ENCODE data around the gene TSPAN18.

TSPAN18 gene

DNA sequence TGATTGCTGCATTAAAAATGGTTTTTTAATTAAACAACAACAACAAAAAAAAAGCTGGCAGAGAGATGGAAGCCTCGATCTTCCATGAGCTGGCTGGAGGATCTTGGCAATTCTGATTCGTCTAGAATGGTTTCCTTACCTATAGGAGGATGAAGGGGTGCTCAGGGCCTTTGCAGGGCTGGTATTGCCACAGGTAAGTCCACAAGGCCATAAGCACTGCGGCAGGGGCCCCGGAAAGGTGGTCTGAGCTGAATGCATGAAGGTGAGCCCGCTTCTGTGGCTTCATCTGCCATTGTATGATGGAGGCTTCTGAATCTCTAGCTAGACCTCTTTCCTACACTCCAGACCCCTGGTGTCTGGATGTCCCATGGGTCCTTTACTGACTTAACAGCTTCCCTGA lies 101.5 kb downstream of the TSPAN18 start:
- DNase-seq, result no peak

- no peak for DNase-seq
These were observed 103.1 kb downstream of the TSPAN18 start for GRCh38 chr11:44829838-44830237.

DNA sequence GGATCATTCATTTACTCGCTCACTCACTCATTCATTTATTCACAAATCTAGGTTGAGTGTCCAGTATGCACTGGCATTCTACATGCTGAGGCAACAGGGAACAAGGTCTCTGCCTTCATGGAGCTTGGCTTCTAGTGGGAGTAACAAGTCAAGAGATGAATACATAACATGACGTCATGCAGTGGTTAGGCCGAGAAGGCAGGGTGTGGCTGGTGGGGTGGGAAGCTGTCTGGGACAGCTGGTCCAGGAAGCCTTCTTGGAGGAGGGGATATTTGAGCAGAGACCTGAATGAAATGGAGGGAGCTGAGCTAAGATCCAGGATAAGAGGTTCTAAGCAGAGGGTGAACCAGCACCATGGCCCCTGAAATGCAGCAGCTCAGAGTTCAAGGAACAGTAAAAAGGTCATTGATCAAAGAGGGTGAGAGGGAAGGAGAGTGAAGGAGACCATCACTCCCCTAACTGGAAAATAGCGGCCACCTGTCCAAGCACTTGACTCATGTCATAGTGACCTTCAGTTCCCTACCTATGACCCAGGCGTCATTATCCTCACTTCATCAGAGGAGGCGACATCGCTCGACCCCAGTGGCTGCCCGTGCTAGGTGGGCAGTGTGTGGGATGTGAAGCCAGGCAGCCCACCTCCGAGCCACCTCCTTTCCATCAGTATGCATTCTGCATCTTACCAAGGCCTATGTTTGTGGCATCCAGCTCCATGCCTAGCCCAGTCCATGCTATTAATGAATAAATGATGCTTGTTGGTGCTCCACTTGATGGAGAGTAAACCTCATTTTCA lies 105.0 kb downstream of the TSPAN18 start:
- DNase-seq, result no peak

DNA sequence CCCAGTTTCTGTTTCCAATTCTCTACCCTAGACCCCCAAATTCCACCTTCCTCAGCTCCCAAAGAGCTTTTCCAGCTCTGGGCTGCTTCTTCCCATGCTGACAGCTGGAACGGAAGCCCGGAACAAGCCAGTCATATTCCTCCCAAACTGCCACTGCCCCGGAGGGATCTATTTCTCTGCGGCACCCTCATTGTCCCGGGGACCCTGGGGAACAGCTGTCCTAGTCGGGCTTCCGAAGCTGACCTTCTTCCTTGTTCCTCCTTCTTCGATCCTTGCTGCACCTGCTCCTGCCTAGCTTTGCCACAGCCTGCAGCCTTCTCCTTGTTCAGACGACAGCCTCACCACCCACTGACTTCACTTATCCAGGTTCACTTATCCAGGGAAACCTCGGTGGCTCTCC lies 105.7 kb downstream of the TSPAN18 start:
- no peak for DNase-seq

- no peak for DNase-seq
These were observed 106.6 kb downstream of the TSPAN18 start for GRCh38 chr11:44833221-44833876.

- DNase-seq, result no peak
These were observed 107.2 kb downstream of the TSPAN18 start for GRCh38 chr11:44833877-44834452.

- no peak for DNase-seq
These were observed 108.1 kb downstream of the TSPAN18 start for GRCh38 chr11:44834846-44835245.

GRCh38 chr11:44835296-44835695 lies 108.5 kb downstream of the TSPAN18 start:
- DNase-seq, result no peak

- no peak for DNase-seq
These were observed 109.2 kb downstream of the TSPAN18 start for GRCh38 chr11:44835938-44836337.

DNA sequence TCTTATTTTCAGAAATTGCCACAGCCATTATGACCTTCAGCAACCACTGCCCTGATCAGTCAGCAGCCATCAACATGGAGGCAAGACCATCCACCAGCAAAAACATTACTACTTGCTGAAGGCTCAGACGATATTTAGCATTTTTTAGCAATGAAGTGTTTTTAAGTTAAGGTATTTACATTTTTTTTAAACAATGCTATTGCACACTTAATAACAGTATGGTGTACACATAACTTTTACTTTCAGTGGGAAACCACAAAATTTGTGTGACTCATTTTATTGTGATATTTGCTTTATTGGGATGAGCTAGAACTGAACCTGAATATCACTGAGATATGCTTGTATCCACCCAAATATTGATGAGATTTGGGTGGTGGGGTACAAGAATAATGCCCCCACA lies 110.9 kb downstream of the TSPAN18 start:
- no peak for DNase-seq

DNA sequence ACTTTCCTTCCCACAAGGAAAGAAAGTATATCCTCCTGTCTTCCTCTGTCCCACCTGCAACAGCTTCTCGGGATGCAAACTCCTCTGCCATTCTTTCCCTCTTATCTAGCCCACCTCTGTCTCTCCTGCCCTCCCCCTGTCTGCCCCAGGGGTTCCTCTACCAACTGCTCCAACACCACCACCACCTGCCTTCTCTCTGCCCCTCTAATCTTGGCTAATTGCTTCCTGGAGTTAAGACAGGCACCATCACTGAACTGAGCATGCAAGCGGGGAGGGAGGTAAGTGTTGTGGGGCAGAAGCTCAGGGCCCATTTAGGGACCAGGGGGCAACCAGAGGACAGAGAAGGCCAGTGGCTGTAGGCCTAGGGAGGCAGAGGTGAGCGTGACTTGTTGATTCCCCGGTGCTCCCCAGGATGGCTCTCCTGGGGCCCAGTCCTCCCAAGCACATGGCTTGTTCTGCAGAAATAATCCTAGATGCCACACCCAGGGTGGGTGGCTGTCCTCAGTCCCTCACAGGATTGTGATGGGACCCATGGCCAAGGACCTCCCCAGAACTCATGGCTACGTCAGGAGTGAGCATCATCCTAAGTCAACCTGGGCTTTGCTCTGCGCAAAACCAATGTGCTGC lies 112.8 kb downstream of the TSPAN18 start:
- no peak for DNase-seq

DNA sequence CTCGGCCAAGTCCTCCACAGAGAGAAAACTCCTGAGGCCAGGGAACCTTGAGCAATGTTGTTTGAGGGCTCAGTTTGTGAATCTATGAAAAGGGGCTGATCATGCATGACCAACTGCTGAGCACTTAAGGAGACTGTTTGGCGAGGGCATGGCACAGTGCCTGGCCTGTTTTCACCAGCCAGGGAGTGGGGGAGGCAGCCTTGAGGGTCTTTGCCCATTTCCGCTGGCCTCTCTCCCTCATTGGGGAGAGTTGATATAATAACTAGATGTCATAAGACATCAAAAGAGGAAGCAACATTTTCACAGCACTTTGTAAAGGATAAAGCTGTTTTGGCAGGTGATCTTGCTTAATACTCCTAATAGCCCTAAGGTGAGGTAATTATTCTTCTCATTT lies 113.3 kb downstream of the TSPAN18 start:
- no peak for DNase-seq

DNA sequence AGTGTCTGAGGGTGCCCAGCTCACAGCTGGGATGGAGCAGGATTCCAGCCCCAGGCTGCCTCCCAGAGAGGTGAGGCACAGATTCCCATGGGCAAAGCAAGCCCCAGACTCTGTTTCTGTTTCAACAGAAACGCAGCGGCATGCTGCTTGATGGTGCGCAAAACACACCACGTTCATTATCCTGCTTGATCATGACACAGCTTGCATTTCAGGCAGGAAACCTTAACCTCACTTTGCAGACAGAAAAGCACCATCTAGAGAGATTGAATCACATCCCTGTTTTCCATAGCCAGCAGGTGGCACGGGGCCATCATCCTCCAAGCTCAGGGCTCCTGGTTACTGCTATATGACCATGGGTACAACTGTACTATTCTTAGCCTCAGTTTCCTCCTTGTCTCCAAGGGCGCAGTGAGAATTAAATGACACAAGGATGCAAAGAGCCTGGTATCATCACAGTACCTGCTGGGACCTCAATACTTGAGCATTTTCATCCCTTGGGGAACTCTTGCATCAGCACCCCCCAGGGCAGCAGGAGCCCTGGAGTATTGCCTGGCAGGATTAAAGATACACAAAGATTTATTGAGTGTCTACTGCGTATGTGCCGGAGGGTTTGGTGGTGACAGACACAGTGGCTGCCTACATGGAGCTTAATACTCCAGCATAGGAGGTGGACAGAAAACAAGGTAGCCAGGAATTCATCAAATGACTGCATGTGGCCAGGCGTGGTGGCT lies 113.9 kb downstream of the TSPAN18 start:
- DNase-seq, result no peak

DNA sequence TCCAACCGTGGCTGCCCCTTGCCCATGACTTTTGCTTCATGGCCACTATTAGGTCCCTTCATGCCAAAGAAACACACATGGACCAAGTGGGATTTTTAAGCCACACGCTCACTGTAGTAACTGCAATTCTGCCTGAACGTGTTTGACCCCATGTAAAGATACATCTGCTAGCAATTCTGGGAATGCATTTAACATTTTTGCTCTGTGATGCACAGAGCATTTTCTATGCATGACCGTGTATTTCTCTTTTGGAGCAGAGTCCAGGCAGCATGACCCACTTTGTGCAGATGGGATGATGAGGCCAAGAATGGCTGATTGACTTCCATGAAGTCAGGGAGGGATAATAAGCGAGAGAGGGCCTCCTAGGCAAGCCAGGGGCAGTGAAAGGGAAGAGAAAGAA lies 115.5 kb downstream of the TSPAN18 start:
- no peak for DNase-seq

GRCh38 chr11:44846852-44847251 lies 120.1 kb downstream of the TSPAN18 start:
- no peak for DNase-seq

DNA sequence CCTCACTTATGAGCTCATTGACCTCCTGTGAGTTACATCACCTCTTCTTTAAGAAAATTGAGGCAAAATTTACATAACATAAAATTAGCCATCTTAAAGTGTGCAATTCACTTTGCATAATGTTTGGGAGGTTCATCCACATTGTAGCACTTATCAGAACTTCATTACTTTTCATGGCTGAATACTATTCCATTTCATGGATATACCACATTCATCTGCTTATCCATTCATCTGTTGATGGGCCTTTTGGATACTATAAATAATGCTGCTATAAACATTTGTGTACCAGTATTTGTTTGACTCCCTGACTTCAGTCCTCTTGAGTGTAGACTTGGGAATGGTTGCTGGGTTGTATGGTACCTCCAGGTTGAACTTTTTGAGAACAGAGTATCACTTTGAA lies 120.6 kb downstream of the TSPAN18 start:
- no peak for DNase-seq

GRCh38 chr11:44848203-44848962 lies 121.6 kb downstream of the TSPAN18 start:
- no peak for DNase-seq

DNA sequence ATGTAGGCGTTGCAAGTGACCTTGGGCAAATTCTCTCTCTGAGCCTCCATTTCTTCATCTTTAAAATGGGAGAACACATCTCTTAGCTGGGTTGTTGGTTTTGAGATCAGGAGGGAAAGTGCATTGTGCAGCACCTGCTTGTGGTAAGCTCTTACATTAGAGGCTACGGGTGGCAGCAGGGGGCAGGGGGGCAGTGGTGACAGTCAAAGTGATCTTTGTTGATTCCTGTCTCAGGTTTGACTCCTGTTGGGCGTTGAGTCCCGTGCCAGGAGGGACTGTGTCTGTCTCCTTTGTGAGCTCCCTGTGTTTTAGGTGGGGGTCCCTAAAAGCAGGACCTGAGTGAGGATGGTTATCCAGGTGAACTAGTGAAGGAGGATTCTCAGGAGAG lies 122.2 kb downstream of the TSPAN18 start:
- no peak for DNase-seq

- no peak for DNase-seq
These were observed 122.7 kb downstream of the TSPAN18 start for GRCh38 chr11:44849424-44849823.

DNA sequence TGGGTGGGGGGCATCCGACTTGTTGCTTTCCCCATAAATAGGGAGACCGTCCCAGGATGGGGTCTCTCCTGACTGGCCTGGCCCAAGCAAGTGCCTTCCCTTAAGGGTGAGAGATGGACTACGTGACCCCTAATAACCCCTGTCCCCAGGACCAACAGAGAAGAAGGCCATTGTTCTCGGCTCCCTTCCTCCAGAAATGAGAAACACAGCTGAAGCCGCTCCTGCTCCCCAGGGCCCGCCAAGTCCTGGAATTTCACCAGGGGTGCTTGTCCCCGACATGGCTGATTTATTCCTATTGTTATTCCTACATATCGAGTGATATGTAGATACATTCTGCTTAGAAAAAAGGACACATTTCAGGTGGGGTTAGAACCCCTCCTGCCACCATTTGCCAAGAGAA lies 123.2 kb downstream of the TSPAN18 start:
- DNase-seq, result no peak

DNA sequence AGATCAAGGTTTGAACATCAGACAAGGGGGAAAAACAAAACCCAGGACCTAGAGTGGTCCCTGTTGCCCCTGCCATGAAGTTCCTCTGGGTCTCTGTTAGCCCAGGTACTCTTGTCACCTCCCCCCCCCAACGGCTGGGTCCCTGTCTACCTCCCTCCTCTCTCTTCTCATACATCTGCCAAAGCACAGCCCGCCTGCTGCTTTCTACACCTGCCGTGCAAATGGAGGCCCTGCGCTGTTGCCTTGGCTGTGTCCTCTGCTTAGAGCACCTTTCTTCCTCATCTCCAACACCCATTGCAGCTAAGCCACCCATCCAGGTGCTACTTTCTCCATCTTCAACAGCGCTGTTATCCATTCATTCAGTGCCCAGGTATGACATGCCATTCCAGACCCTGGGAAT lies 124.7 kb downstream of the TSPAN18 start:
- DNase-seq, result no peak

DNA sequence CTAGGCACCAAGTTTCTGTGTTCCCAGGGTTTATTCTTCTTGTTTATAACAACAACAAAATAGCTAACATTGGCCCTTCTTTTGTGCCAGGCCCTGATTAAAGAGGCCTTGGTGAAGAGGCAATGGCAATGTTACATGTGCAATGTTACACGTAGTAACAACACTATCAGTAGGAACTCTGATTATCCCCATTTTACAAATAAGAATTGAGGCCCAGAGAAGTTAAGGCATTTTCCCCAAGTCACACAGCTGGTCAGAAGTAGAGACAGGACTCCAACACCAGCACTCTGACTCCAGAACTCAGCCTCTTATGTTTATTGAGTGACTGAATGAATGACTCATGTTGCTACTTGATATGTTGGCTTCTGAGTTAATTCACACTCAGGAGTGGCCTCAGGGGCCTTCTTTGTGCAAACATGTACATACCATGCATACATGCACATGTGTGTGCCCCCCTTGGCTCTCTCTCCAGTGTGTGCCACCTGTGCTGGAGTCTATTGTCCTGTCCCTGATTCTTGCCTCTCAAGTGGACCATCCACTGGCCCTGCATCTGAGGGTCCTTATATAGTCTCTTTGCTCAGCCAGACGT lies 125.5 kb downstream of the TSPAN18 start:
- no peak for DNase-seq

Data from hippocampal formation (tissue), 2 donors.